Effector memory CD8-positive, alpha-beta T cell (primary cell): Measurements from ENCODE around the gene CLSTN2.

Experiments used
- ATAC-seq: fragments of 150-1000 bp; cut with Tn5 transposase; replicated peaks from 2 replicates; pipeline ENCODE4 v1.10.0; 2021; ENCODE audit warnings: mild to moderate bottlenecking, moderate library complexity
- DNase-seq, 3 experiments: peaks; one replicate each; pipeline ENCODE4 v3.0.0; 2021
- H3K27ac Mint-ChIP-seq, 2 donors: one replicate each; pipeline ENCODE4 v1.8.0; 2022; ENCODE audit warnings: mild to moderate bottlenecking in 2 of 2, mixed read lengths in 2 of 2, moderate library complexity in 2 of 2
- H3K27me3 Mint-ChIP-seq, 2 donors: one replicate each; pipeline ENCODE4 v1.8.0; 2022; ENCODE audit warnings: mixed read lengths in 2 of 2
- H3K36me3 Mint-ChIP-seq: one replicate; pipeline ENCODE4 v1.8.0; 2022; ENCODE audit warnings: mild to moderate bottlenecking, moderate library complexity, mixed read lengths; ENCODE audit not compliant: insufficient read depth
- H3K4me1 Mint-ChIP-seq, 2 donors: one replicate each; pipeline ENCODE4 v1.8.0; 2022; ENCODE audit warnings: low read depth in 2 of 2, mixed read lengths in 2 of 2
- H3K4me3 Mint-ChIP-seq, 2 donors: one replicate each; pipeline ENCODE4 v1.8.0; 2022; ENCODE audit warnings: mild to moderate bottlenecking in 2 of 2, mixed read lengths in 2 of 2, moderate library complexity in 2 of 2
- H3K9me3 Mint-ChIP-seq, 2 donors: one replicate each; pipeline ENCODE4 v1.8.0; 2022; ENCODE audit warnings: mixed read lengths in 2 of 2

The CLSTN2 gene

DNA sequence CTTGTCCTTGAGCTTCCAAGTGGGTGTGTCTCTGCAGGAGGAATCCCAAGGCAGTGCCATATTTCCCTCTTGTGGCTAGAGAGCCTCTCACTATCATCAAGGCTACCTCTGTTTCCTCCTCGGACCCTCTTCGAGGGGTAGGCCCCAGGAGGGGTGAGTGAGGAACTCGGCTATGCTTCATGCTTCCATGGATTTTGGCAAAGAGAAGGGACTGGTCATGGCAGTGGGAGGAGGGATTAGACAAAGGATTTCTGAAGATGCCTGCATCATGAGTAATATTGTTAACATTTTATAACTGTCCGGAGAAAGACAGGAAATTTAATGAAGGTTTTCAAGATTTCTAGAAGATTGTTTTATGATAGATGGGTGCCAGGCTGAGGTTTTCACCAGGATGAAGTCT is 241.5 kb downstream of the CLSTN2 start:
- no peak overlapping the region for H3K27ac Mint-ChIP-seq
- H3K4me1 Mint-ChIP-seq: no peaks in the 10 kb centered on the region
- no peak overlapping the region for H3K4me3 Mint-ChIP-seq
- peaks cover 0 to 2% of the 10 kb centered on the region in 2 donors for H3K9me3 Mint-ChIP-seq
- no peaks in the 10 kb centered on the region for H3K27me3 Mint-ChIP-seq
- peaks cover 2% of the 10 kb centered on the region for H3K36me3 Mint-ChIP-seq
- ATAC-seq: no peak
- no peak for DNase-seq

DNA sequence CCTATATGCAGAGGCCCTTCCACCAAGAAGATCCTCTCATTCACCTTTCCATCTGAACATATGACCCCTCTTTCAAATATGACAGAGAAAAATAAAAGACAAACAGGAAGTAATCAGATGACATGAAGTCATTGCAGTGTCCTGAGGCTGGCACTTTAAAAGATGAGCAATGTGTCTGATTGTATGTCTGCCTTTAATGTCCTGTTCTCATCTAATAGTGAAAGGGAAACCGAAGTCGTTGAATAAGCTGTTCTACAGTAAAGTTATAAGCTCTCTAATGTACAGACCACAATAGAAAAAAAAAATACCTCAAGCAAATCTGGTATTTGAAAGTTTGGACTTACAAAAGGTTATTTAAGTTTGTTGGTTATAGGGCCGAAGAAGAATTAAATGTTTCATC is 243.0 kb downstream of the CLSTN2 start:
- ATAC-seq (no peak), DNase-seq (no peak)
- H3K27ac Mint-ChIP-seq: no peak overlapping the region
- no peak overlapping the region for H3K4me3 Mint-ChIP-seq
- peaks cover 5 to 7% of the 10 kb centered on the region in 2 donors for H3K27me3 Mint-ChIP-seq
- no peaks in the 10 kb centered on the region for H3K36me3 Mint-ChIP-seq
- peaks cover 0 to 3% of the 10 kb centered on the region in 2 donors for H3K9me3 Mint-ChIP-seq
- H3K4me1 Mint-ChIP-seq: no peaks in the 10 kb centered on the region

- H3K4me3 Mint-ChIP-seq: no peak overlapping the region
- H3K36me3 Mint-ChIP-seq: no peaks in the 10 kb centered on the region
- no peak overlapping the region for H3K27ac Mint-ChIP-seq
- no peaks in the 10 kb centered on the region for H3K4me1 Mint-ChIP-seq
- ATAC-seq (no peak), DNase-seq (no peak)
- H3K27me3 Mint-ChIP-seq: peaks cover 5 to 9% of the 10 kb centered on the region in 2 donors
- peaks cover 0 to 3% of the 10 kb centered on the region in 2 donors for H3K9me3 Mint-ChIP-seq
These were observed 243.5 kb downstream of the CLSTN2 start for GRCh38 chr3:140178482-140178881.

- H3K9me3 Mint-ChIP-seq: peaks cover 0 to 3% of the 10 kb centered on the region in 2 donors
- no peaks in the 10 kb centered on the region for H3K4me1 Mint-ChIP-seq
- ATAC-seq (no peak), DNase-seq (no peak)
- no peak overlapping the region for H3K27ac Mint-ChIP-seq
- peaks cover 5 to 9% of the 10 kb centered on the region in 2 donors for H3K27me3 Mint-ChIP-seq
- H3K36me3 Mint-ChIP-seq: no peaks in the 10 kb centered on the region
- no peak overlapping the region for H3K4me3 Mint-ChIP-seq
These were observed 245.6 kb downstream of the CLSTN2 start for GRCh38 chr3:140180603-140181002.

GRCh38 chr3:140185375-140185774 is 250.4 kb downstream of the CLSTN2 start:
- no peak for DNase-seq
- Mint-ChIP-seq H3K27me3 (peaks cover 5 to 9% of the 10 kb centered on the region in 2 donors), H3K36me3 (no peaks in the 10 kb centered on the region), H3K4me1 (no peaks in the 10 kb centered on the region), H3K27ac (no peak overlapping the region), H3K4me3 (no peak overlapping the region), H3K9me3 (peaks cover 0 to 3% of the 10 kb centered on the region in 2 donors)
- no peak for ATAC-seq

GRCh38 chr3:140186421-140186920 is 251.5 kb downstream of the CLSTN2 start:
- ATAC-seq (no peak), DNase-seq (no peak)
- no peaks in the 10 kb centered on the region for H3K36me3 Mint-ChIP-seq
- no peaks in the 10 kb centered on the region for H3K4me1 Mint-ChIP-seq
- peaks cover 5 to 9% of the 10 kb centered on the region in 2 donors for H3K27me3 Mint-ChIP-seq
- H3K9me3 Mint-ChIP-seq: peaks cover 0 to 3% of the 10 kb centered on the region in 2 donors
- no peak overlapping the region for H3K4me3 Mint-ChIP-seq
- H3K27ac Mint-ChIP-seq: no peak overlapping the region

GRCh38 chr3:140187028-140187427 is 252.0 kb downstream of the CLSTN2 start:
- DNase-seq: no peak
- H3K27ac Mint-ChIP-seq: no peak overlapping the region
- H3K9me3 Mint-ChIP-seq: peaks cover 0 to 3% of the 10 kb centered on the region in 2 donors
- peaks cover 5 to 9% of the 10 kb centered on the region in 2 donors for H3K27me3 Mint-ChIP-seq
- no peaks in the 10 kb centered on the region for H3K36me3 Mint-ChIP-seq
- ATAC-seq: no peak
- H3K4me3 Mint-ChIP-seq: no peak overlapping the region
- H3K4me1 Mint-ChIP-seq: no peaks in the 10 kb centered on the region

DNA sequence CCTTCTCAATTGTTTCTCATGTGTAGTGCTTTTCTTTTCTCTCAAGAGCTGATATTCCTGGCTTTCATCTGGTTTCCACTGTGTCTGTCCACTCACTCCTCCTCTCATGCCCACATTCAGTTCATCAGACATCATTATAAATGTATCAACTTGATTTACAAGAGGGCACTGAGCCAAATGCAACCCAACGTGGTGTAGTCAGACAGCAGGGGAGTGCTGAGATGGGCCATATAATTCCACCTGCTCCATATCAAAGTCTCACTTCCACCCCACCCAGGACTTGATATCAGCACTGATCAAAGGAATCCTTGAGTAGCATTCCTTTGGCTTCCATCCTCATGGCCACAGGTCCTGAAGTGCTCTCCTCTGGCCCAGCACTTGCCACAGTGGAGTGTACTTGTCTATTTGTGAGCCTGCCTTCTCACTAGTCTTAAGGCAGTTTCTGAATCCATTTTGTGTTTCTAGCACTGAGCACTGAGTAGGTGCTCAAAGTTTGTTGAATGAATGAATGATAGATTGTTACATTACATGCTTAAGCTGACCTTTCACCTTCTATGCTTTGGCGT is 252.8 kb downstream of the CLSTN2 start:
- ATAC-seq (no peak), DNase-seq (no peak)
- H3K9me3 Mint-ChIP-seq: peaks cover 0 to under 1% of the 10 kb centered on the region in 2 donors
- no peak overlapping the region for H3K4me3 Mint-ChIP-seq
- H3K27ac Mint-ChIP-seq: no peak overlapping the region
- no peaks in the 10 kb centered on the region for H3K36me3 Mint-ChIP-seq
- peaks cover 2 to 3% of the 10 kb centered on the region in 2 donors for H3K27me3 Mint-ChIP-seq
- no peaks in the 10 kb centered on the region for H3K4me1 Mint-ChIP-seq

DNA sequence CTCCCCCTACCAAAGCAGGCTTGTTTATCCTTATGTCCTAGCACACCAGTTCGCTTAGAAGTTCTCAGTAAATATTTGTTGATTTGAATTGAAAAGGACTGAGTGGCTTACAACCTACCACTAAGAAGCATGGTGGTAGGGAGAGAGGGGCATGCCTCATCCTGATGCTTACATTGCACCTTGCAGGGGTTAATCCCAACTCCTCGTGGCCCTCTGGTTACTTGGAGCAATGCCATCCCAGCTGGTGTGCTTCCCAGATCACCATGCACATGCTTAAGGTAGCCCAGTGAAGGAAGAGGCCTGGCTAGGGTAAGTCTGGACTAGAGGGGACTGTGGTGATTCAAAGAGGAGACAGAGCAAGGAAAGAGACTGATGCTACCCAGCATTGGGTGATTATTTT is 253.3 kb downstream of the CLSTN2 start:
- no peak overlapping the region for H3K27ac Mint-ChIP-seq
- DNase-seq (no peak), ATAC-seq (no peak)
- no peaks in the 10 kb centered on the region for H3K27me3 Mint-ChIP-seq
- no peaks in the 10 kb centered on the region for H3K4me1 Mint-ChIP-seq
- H3K36me3 Mint-ChIP-seq: no peaks in the 10 kb centered on the region
- H3K9me3 Mint-ChIP-seq: peaks cover 0 to 3% of the 10 kb centered on the region in 2 donors
- no peak overlapping the region for H3K4me3 Mint-ChIP-seq

DNA sequence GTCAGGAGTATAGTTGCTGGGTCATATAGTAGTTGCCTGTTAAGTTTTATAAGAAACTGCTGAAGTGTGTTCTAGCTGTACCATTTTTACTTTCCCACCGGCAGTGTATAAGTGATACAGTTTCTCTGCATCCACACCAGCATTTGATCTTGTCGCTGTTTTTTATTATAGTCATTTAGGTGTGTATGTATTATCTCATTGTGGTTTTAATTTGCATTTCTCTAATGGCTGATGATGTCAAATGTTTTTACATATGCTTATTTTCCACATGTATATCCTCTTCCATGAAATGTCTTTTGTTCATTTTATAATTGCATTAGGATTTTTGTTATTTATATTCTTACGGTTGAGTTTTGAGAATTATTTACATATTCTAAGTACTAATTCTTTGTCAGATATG is 254.3 kb downstream of the CLSTN2 start:
- ATAC-seq: no peak
- Mint-ChIP-seq H3K27me3 (no peaks in the 10 kb centered on the region), H3K27ac (no peak overlapping the region), H3K4me3 (no peak overlapping the region), H3K9me3 (peaks cover 0 to 12% of the 10 kb centered on the region in 2 donors), H3K4me1 (no peaks in the 10 kb centered on the region), H3K36me3 (no peaks in the 10 kb centered on the region)
- DNase-seq: no peak

DNA sequence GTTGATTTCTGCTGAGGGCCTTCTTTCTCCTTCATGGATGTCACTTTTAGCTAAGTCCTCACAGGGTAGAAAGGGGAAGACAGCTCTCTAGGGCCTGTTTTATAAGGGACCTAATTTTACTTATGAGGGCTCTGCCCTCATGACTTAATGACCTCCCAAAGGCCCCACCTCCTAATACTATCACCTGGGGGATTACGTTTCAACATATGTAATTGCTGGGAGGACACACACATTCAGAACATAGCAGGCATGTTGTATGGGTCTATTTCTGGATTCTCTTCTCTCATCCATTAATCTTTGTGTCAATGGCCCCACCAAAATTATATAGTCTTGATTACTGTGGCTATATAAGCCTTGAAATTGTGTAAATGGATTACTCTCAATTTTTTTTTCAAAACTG is 255.0 kb downstream of the CLSTN2 start:
- no peaks in the 10 kb centered on the region for H3K36me3 Mint-ChIP-seq
- no peaks in the 10 kb centered on the region for H3K27me3 Mint-ChIP-seq
- no peak overlapping the region for H3K4me3 Mint-ChIP-seq
- no peaks in the 10 kb centered on the region for H3K4me1 Mint-ChIP-seq
- peaks cover 0 to 12% of the 10 kb centered on the region in 2 donors for H3K9me3 Mint-ChIP-seq
- no peak overlapping the region for H3K27ac Mint-ChIP-seq
- DNase-seq (no peak), ATAC-seq (no peak)

- Mint-ChIP-seq H3K36me3 (no peaks in the 10 kb centered on the region), H3K4me3 (no peak overlapping the region), H3K27ac (no peak overlapping the region), H3K9me3 (peaks cover 0 to 20% of the 10 kb centered on the region in 2 donors), H3K27me3 (peaks cover 6 to 8% of the 10 kb centered on the region in 2 donors), H3K4me1 (no peaks in the 10 kb centered on the region)
- no peak for DNase-seq
- no peak for ATAC-seq
These were observed 262.0 kb downstream of the CLSTN2 start for GRCh38 chr3:140196970-140197369.

- ATAC-seq (no peak), DNase-seq (no peak)
- H3K4me1 Mint-ChIP-seq: no peaks in the 10 kb centered on the region
- H3K27ac Mint-ChIP-seq: no peak overlapping the region
- no peaks in the 10 kb centered on the region for H3K36me3 Mint-ChIP-seq
- no peak overlapping the region for H3K4me3 Mint-ChIP-seq
- peaks cover 6 to 8% of the 10 kb centered on the region in 2 donors for H3K27me3 Mint-ChIP-seq
- H3K9me3 Mint-ChIP-seq: peaks cover 0 to 18% of the 10 kb centered on the region in 2 donors
These were observed 263.3 kb downstream of the CLSTN2 start for GRCh38 chr3:140198242-140198641.

- Mint-ChIP-seq H3K4me1 (no peaks in the 10 kb centered on the region), H3K9me3 (peaks cover 0 to 10% of the 10 kb centered on the region in 2 donors), H3K27me3 (peaks cover 6 to 8% of the 10 kb centered on the region in 2 donors), H3K27ac (no peak overlapping the region), H3K36me3 (no peaks in the 10 kb centered on the region), H3K4me3 (no peak overlapping the region)
- no peak for DNase-seq
- ATAC-seq: no peak
These were observed 264.0 kb downstream of the CLSTN2 start for GRCh38 chr3:140199008-140199407.
